ENCODE data around the gene MACC1. TPM values are rescaled to one million over a fixed set of nuclear protein-coding genes. Genes with fewer than 3 reads are reported as not detected.

MACC1 gene
- total RNA-seq, 1 donor from 2014 or later: 0.12 TPM

- no peak for TF ChIP-seq CTCF (conservative IDR thresholded peaks at IDR 0.05)
- Mint-ChIP-seq H3K4me1 (peaks cover 20% of the 10 kb centered on the region), H3K27ac (ENCODE audit: unreplicated experiment) (no peak overlapping the region), H3K4me3 (no peak overlapping the region), H3K36me3 (ENCODE audit: low read depth) (no peaks in the 10 kb centered on the region), H3K27me3 (ENCODE audit: low read depth) (no peaks in the 10 kb centered on the region), H3K9me3 (no peaks in the 10 kb centered on the region)
- no peak for DNase-seq (ENCODE audit: low read depth, low spot score)
Observed at GRCh38 chr7:20157456-20157855, 59.7 kb downstream of the MACC1 start.

- DNase-seq (ENCODE audit: low read depth, low spot score): no peak
- no peak overlapping the region for H3K4me3 Mint-ChIP-seq
- H3K27me3 Mint-ChIP-seq (ENCODE audit: low read depth): no peaks in the 10 kb centered on the region
- peaks cover 13% of the 10 kb centered on the region for H3K4me1 Mint-ChIP-seq
- H3K36me3 Mint-ChIP-seq (ENCODE audit: low read depth): no peaks in the 10 kb centered on the region
- H3K9me3 Mint-ChIP-seq: no peaks in the 10 kb centered on the region
- TF ChIP-seq CTCF (conservative IDR thresholded peaks at IDR 0.05): no peak
- no peak overlapping the region for H3K27ac Mint-ChIP-seq (ENCODE audit: unreplicated experiment)
Observed at GRCh38 chr7:20153999-20154398, 63.2 kb downstream of the MACC1 start.

- Mint-ChIP-seq H3K4me1 (peaks cover 8% of the 10 kb centered on the region), H3K27ac (ENCODE audit: unreplicated experiment) (no peak overlapping the region)
Observed at GRCh38 chr7:20153567-20153966, 63.6 kb downstream of the MACC1 start.

DNA sequence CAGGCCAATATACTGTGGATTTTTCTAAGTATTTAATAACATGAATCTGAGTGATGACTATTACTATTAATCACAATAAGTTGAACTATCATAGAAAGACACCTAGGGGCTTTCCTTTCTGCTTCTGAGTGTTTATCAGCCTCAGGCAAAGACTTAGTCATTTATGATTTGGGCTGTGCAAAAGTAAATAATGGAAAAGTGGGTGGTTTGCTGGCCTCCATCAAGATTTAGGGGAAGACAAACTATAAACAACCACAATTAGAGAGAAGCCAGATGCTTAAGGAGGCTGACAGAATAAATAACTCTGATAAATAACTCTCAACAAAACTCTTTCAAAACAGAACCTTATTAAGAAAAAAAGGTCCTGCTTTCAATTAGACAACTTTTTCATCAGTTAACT, 64.7 kb downstream of the MACC1 start:
- H3K36me3 Mint-ChIP-seq (ENCODE audit: low read depth): no peaks in the 10 kb centered on the region

More at GRCh38 chr7:20153567-20153966, 63.6 kb downstream of the MACC1 start:
- no peak for TF ChIP-seq CTCF (conservative IDR thresholded peaks at IDR 0.05)
- Mint-ChIP-seq H3K27me3 (ENCODE audit: low read depth) (no peaks in the 10 kb centered on the region), H3K4me3 (no peak overlapping the region), H3K36me3 (ENCODE audit: low read depth) (no peaks in the 10 kb centered on the region), H3K9me3 (no peaks in the 10 kb centered on the region)
- no peak for DNase-seq (ENCODE audit: low read depth, low spot score)

GRCh38 chr7:20151708-20152456, 65.3 kb downstream of the MACC1 start:
- H3K4me1 Mint-ChIP-seq: no peaks in the 10 kb centered on the region
- no peaks in the 10 kb centered on the region for H3K27me3 Mint-ChIP-seq (ENCODE audit: low read depth)
- H3K27ac Mint-ChIP-seq (ENCODE audit: unreplicated experiment): no peak overlapping the region
- no peaks in the 10 kb centered on the region for H3K36me3 Mint-ChIP-seq (ENCODE audit: low read depth)
- no peak overlapping the region for H3K4me3 Mint-ChIP-seq
- no peak for DNase-seq (ENCODE audit: low read depth, low spot score)
- no peak for TF ChIP-seq CTCF (conservative IDR thresholded peaks at IDR 0.05)
- H3K9me3 Mint-ChIP-seq: no peaks in the 10 kb centered on the region

More for the DNA sequence above, 64.7 kb downstream of the MACC1 start:
- Mint-ChIP-seq H3K4me3 (no peak overlapping the region), H3K4me1 (no peaks in the 10 kb centered on the region), H3K27ac (ENCODE audit: unreplicated experiment) (no peak overlapping the region), H3K27me3 (ENCODE audit: low read depth) (no peaks in the 10 kb centered on the region), H3K9me3 (no peaks in the 10 kb centered on the region)
- no peak for TF ChIP-seq CTCF (conservative IDR thresholded peaks at IDR 0.05)
- no peak for DNase-seq (ENCODE audit: low read depth, low spot score)

Measured in neural crest cell (in vitro differentiated cells).